ENCODE measurements around the gene ZNF429. TPM values are rescaled to one million over a fixed set of nuclear protein-coding genes. Genes with fewer than 3 reads are reported as not detected.

The ZNF429 gene
- total and polyA plus RNA-seq, 2 of the 4 experiments (the other 2 are of a cell fraction) = 4.3 to 6.4 TPM

GRCh38 chr19:21496876-21497275 is 8.5 kb upstream of the ZNF429 start:
- H3K56ac ChIP-seq (ENCODE audit: extremely low read depth, insufficient read depth, low read length) = no peak overlapping the region
- no peaks in the 10 kb centered on the region for H3K9me1 ChIP-seq (ENCODE audit: insufficient read depth, low read length)
- H3K4me1 ChIP-seq (ENCODE audit: control insufficient read depth, insufficient read depth, low read length) = no peaks in the 10 kb centered on the region
- intact Hi-C loops (cut with micrococcal nuclease) = no loop called here
- H3K9ac ChIP-seq (ENCODE audit: low read depth, low read length) = no peak overlapping the region
- no peaks in the 10 kb centered on the region for H3K36me3 ChIP-seq (ENCODE audit: control insufficient read depth, insufficient read depth, low read length)
- H2BK5ac ChIP-seq (ENCODE audit: low read depth, low read length, poor library complexity, severe bottlenecking) = no peak overlapping the region
- ATAC-seq (ENCODE audit: low read depth) (no peak), DNase-seq (no peak)
- no peak overlapping the region for H2AFZ ChIP-seq (replicated peaks; ENCODE audit: low read length, poor library complexity)
- no peaks in the 10 kb centered on the region for H4K20me1 ChIP-seq (ENCODE audit: insufficient read depth, low read length)
- H3K23ac ChIP-seq (ENCODE audit: low read depth, low read length) = no peak overlapping the region
- no peak overlapping the region for H2AK9ac ChIP-seq (replicated peaks; ENCODE audit: low read depth, low read length, poor library complexity)
- no peak overlapping the region for H3K27ac ChIP-seq (ENCODE audit: insufficient read depth, low read length)
- H3K79me1 ChIP-seq (ENCODE audit: low read depth in 1 of 2, low read length in 2 of 2) = no peaks in the 10 kb centered on the region
- 90% methylated on average over 2 of the region's 4 CpGs; no CpG with 5 or more reads in 1 of the 2 experiments for WGBS, 2 experiments (ENCODE audit: extremely low coverage in 2 of 2, insufficient read length in 1 of 2)
- no peak overlapping the region for H3K18ac ChIP-seq (ENCODE audit: low read depth, low read length)
- H3K4ac ChIP-seq (ENCODE audit: low read depth, low read length) = no peak overlapping the region
- no peak overlapping the region for H4K8ac ChIP-seq (ENCODE audit: low read depth in 2 of 2, low read length in 2 of 2)
- H2BK120ac ChIP-seq (ENCODE audit: low read depth, low read length) = no peak overlapping the region
- TF ChIP-seq RFX5 (IDR thresholded peaks at IDR 0.05; ENCODE audit: low read depth, low read length) = no peak
- no peak for TF ChIP-seq NFE2L2 (IDR thresholded peaks at IDR 0.05; ENCODE audit: low read depth, low read length)
- no peak for TF ChIP-seq MAFK (IDR thresholded peaks at IDR 0.05; ENCODE audit: low read depth, low read length)
- no peak for TF ChIP-seq SMC3 (IDR thresholded peaks at IDR 0.05; ENCODE audit: low read depth, low read length)
- no peak for TF ChIP-seq BHLHE40 (IDR thresholded peaks at IDR 0.05; ENCODE audit: low read depth, low read length)
- TF ChIP-seq CEBPB (IDR thresholded peaks at IDR 0.05; ENCODE audit: low read depth, low read length) = no peak
- no peak for TF ChIP-seq MAZ (IDR thresholded peaks at IDR 0.05; ENCODE audit: borderline replicate concordance, low read depth, low read length)
- TF ChIP-seq CHD1 (IDR thresholded peaks at IDR 0.05; ENCODE audit: low read depth, low read length) = no peak
- no peak overlapping the region for H2BK20ac ChIP-seq (ENCODE audit: low read depth, low read length)
- BruUV-seq (replicated peaks) = no TSS peak
- dilution Hi-C loops (cut with HindIII; ENCODE audit: low sequenced_read_pairs, unreplicated experiment) = no loop called here
- in situ Hi-C loops (cut with MboI; ENCODE audit: low sequenced_read_pairs) = no loop called here
- no peak overlapping the region for H4K91ac ChIP-seq (ENCODE audit: insufficient read depth, low read depth, low read length)
- POLR2A ChIA-PET (ENCODE audit: unreplicated experiment) = no interaction called here
- CTCF ChIA-PET = no interaction called here
- H2AK5ac ChIP-seq (ENCODE audit: low read depth, low read length) = no peak overlapping the region
- no peaks in the 10 kb centered on the region for H3K27me3 ChIP-seq (ENCODE audit: control insufficient read depth, insufficient read depth, low read length)
- no peak overlapping the region for H2BK15ac ChIP-seq (ENCODE audit: low read depth, low read length)
- peaks cover 6% of the 10 kb centered on the region for H3K9me3 ChIP-seq (ENCODE audit: control insufficient read depth, insufficient read depth, low read length)
- no peak overlapping the region for H3K4me3 ChIP-seq (ENCODE audit: insufficient read depth, low read depth, low read length)
- no peak overlapping the region for H3K14ac ChIP-seq (replicated peaks; ENCODE audit: low read depth, low read length)
- H4K5ac ChIP-seq (ENCODE audit: low read depth, low read length) = no peak overlapping the region
- no peak overlapping the region for H3K4me2 ChIP-seq (ENCODE audit: low read depth, low read length)
